ENCODE measurements around the gene PEAK1.

GRCh38 chr15:77119446-77119845, 300.5 kb downstream of the PEAK1 start:
- TF ChIP-seq CTCF (IDR thresholded peaks at IDR 0.05) (no peak), POLR2A (IDR thresholded peaks at IDR 0.05) (no peak)

Measured in vagina (tissue), 2 donors.